VCaP (cell line): ENCODE data around the gene RDM1.
"Not testable (repeated sequence)": the region's sequence is repeated elsewhere in the genome, so short reads cannot be mapped to it uniquely, and the experiment has no call there.

Experiments used
- H3K27ac ChIP-seq: fragments of 450-650 bp; 2 replicates; pipeline ENCODE4 v1.5.1; 2017
- CTCF ChIP-seq: fragments of 450-650 bp; conservative IDR thresholded peaks from 2 replicates; pipeline ENCODE4 v1.5.1; 2017; ENCODE audit warnings: mild to moderate bottlenecking, moderate library complexity

The RDM1 gene

GRCh38 chr17:35906191-35906925 is 24.2 kb downstream of the RDM1 start:
- TF ChIP-seq CTCF: no peak
- H3K27ac ChIP-seq: no peak overlapping the region

- H3K27ac ChIP-seq: no peak overlapping the region
- no peak for TF ChIP-seq CTCF
Measured at GRCh38 chr17:35903451-35903850, 27.1 kb downstream of the RDM1 start.

GRCh38 chr17:35901631-35902175 is 28.9 kb downstream of the RDM1 start:
- H3K27ac ChIP-seq: no peak overlapping the region
- TF ChIP-seq CTCF: no peak

- no peak for TF ChIP-seq CTCF
Measured at GRCh38 chr17:35900708-35901480, 29.7 kb downstream of the RDM1 start.

GRCh38 chr17:35900280-35900679 is 30.3 kb downstream of the RDM1 start:
- no peak for TF ChIP-seq CTCF

More at GRCh38 chr17:35900708-35901480, 29.7 kb downstream of the RDM1 start:
- H3K27ac ChIP-seq: no peak overlapping the region

GRCh38 chr17:35898283-35899070 is 32.1 kb downstream of the RDM1 start:
- no peak for TF ChIP-seq CTCF
- no peak overlapping the region; the same call in 1 of the 2 replicates for H3K27ac ChIP-seq

More at GRCh38 chr17:35900280-35900679, 30.3 kb downstream of the RDM1 start:
- H3K27ac ChIP-seq: no peak overlapping the region

GRCh38 chr17:35897772-35898171 is 32.8 kb downstream of the RDM1 start:
- not testable (repeated sequence) for H3K27ac ChIP-seq
